SU-DHL-6 (cell line): ENCODE data around the gene RAB11FIP3.

Experiments used
- CTCF ChIP-seq: fragments of 200-600 bp; sonication (generic); IDR thresholded peaks from one replicate; pipeline ENCODE4 v1.5.1; 2017; ENCODE audit warnings: antibody characterized with exemption, mild to moderate bottlenecking, low read length, moderate library complexity; ENCODE audit not compliant: insufficient read depth, poor library complexity, severe bottlenecking
- EZH2phosphoT487 ChIP-seq: fragments of 200-600 bp; sonication (generic), shearing (Covaris generic); conservative IDR thresholded peaks from 2 replicates; pipeline ENCODE4 v1.6.1; 2018; ENCODE audit warnings: mild to moderate bottlenecking, antibody characterized with exemption, low read length, moderate library complexity, mixed read lengths

- no peak for TF ChIP-seq CTCF
- TF ChIP-seq EZH2phosphoT487: no peak
Measured at GRCh38 chr16:537415-538335, 112.2 kb downstream of the RAB11FIP3 start.
